ENCODE data around the gene SRD5A3. TPM values are rescaled to one million over a fixed set of nuclear protein-coding genes. Genes with fewer than 3 reads are reported as not detected.

SRD5A3 gene
- total and polyA plus RNA-seq, 2 donors (not counting 3 experiments of a cell fraction or from before 2014, with no cell fraction given), result 23.6 to 24.3 TPM

- no peaks in the 10 kb centered on the region for H4K20me1 ChIP-seq (replicated peaks; ENCODE audit: control insufficient read depth, extremely low read depth, insufficient read depth, low read length)
- ChIA-PET POLR2A (no interaction called here), CTCF (interaction anchor here (1.0 to 2.4 kb wide), 3 partner anchors 19 to 356 kb away, joined by 3 to 11 read pairs (median 10); partner anchors contain the start of gene SRD5A3)
- no peak overlapping the region for H3K4me2 ChIP-seq (ENCODE audit: insufficient read depth, low read length)
- DNase-seq (ENCODE audit: low read depth, low spot score) (no peak), FAIRE-seq (no peak)
- H2AFZ ChIP-seq (ENCODE audit: low read depth, low read length), result no peak overlapping the region
- no TSS peak for BruUV-seq (replicated peaks)
- H3K79me2 ChIP-seq (ENCODE audit: control insufficient read depth, insufficient read depth, low read length), result no peaks in the 10 kb centered on the region
- no peaks in the 10 kb centered on the region for H3K9me3 ChIP-seq (replicated peaks; ENCODE audit: control insufficient read depth, insufficient read depth, low read length)
- no peak overlapping the region for H3K27ac ChIP-seq (ENCODE audit: insufficient read depth, low read depth, low read length)
- H3K36me3 ChIP-seq (ENCODE audit: control insufficient read depth in 2 of 2, extremely low read depth in 1 of 2, insufficient read depth in 2 of 2, low read length in 2 of 2), result no peaks in the 10 kb centered on the region
- dilution Hi-C loops (cut with MboI; ENCODE audit: extremely low pct_ligation_motif_present, low sequenced_read_pairs), result no loop called here
- H3K9me1 ChIP-seq (replicated peaks; ENCODE audit: control insufficient read depth, extremely low read depth, insufficient read depth, low read length), result no peaks in the 10 kb centered on the region
- TF ChIP-seq CTCF (IDR thresholded peaks at IDR 0.05; ENCODE audit: extremely low read depth in 1 of 2, insufficient read depth in 1 of 2, low read depth in 1 of 2, low read length in 2 of 2) (no peak), FOS (IDR thresholded peaks at IDR 0.05; ENCODE audit: borderline replicate concordance, insufficient read depth, low read length) (no peak)
- H3K9ac ChIP-seq (replicated peaks; ENCODE audit: extremely low read depth, insufficient read depth, low read length), result no peak overlapping the region
- intact Hi-C loops (cut with micrococcal nuclease), result no loop called here
- no peaks in the 10 kb centered on the region for H3K27me3 ChIP-seq (ENCODE audit: control insufficient read depth in 2 of 2, insufficient read depth in 2 of 2, low read length in 2 of 2)
- H3K4me1 ChIP-seq (ENCODE audit: control insufficient read depth, extremely low read depth, insufficient read depth, low read length), result peaks cover 39% of the 10 kb centered on the region
- no peak overlapping the region for H3K4me3 ChIP-seq (replicated peaks in 1 of 3; ENCODE audit: insufficient read depth in 1 of 3, low read depth in 1 of 3, low read length in 3 of 3)
These were observed 19.4 kb upstream of the SRD5A3 start for GRCh38 chr4:55326629-55327028.

- no peak for DNase-seq (ENCODE audit: low read depth, low spot score)
- Histone ChIP-seq H3K4me3 (replicated peaks in 1 of 3; ENCODE audit: insufficient read depth in 1 of 3, low read depth in 1 of 3, low read length in 3 of 3) (no peak overlapping the region), H3K9me1 (replicated peaks; ENCODE audit: control insufficient read depth, extremely low read depth, insufficient read depth, low read length) (no peaks in the 10 kb centered on the region), H3K9me3 (replicated peaks; ENCODE audit: control insufficient read depth, insufficient read depth, low read length) (no peaks in the 10 kb centered on the region), H3K27me3 (ENCODE audit: control insufficient read depth in 2 of 2, insufficient read depth in 2 of 2, low read length in 2 of 2) (no peaks in the 10 kb centered on the region), H3K4me2 (ENCODE audit: insufficient read depth, low read length) (no peak overlapping the region), H3K36me3 (ENCODE audit: control insufficient read depth in 2 of 2, extremely low read depth in 1 of 2, insufficient read depth in 2 of 2, low read length in 2 of 2) (no peaks in the 10 kb centered on the region), H3K4me1 (ENCODE audit: control insufficient read depth, extremely low read depth, insufficient read depth, low read length) (peaks cover 19% of the 10 kb centered on the region), H4K20me1 (replicated peaks; ENCODE audit: control insufficient read depth, extremely low read depth, insufficient read depth, low read length) (no peaks in the 10 kb centered on the region), H3K79me2 (ENCODE audit: control insufficient read depth, insufficient read depth, low read length) (no peaks in the 10 kb centered on the region), H3K9ac (replicated peaks; ENCODE audit: extremely low read depth, insufficient read depth, low read length) (no peak overlapping the region), H2AFZ (ENCODE audit: low read depth, low read length) (no peak overlapping the region), H3K27ac (ENCODE audit: insufficient read depth, low read depth, low read length) (no peak overlapping the region)
- ChIA-PET POLR2A (no interaction called here), CTCF (interaction anchor here (1.2 kb wide), 1 partner anchor 358 kb away, joined by 3 read pairs; no protein-coding TSS in a partner anchor)
- FAIRE-seq, result no peak
- TF ChIP-seq POLR2AphosphoS5 (IDR thresholded peaks at IDR 0.05; ENCODE audit: insufficient read depth, low read depth, low read length), result no peak
- no peak for TF ChIP-seq POLR2A (IDR thresholded peaks at IDR 0.05; ENCODE audit: low read depth, low read length)
- no peak for TF ChIP-seq FOS (IDR thresholded peaks at IDR 0.05; ENCODE audit: borderline replicate concordance, insufficient read depth, low read length)
- TF ChIP-seq JUN (IDR thresholded peaks at IDR 0.05; ENCODE audit: borderline replicate concordance, insufficient read depth, insufficient read length, low read depth), result no peak
- no peak for TF ChIP-seq MAX (IDR thresholded peaks at IDR 0.05; ENCODE audit: insufficient read depth, insufficient read length)
- no peak for TF ChIP-seq CTCF (IDR thresholded peaks at IDR 0.05; ENCODE audit: extremely low read depth in 1 of 2, insufficient read depth in 1 of 2, low read depth in 1 of 2, low read length in 2 of 2)
- TF ChIP-seq MYC (IDR thresholded peaks at IDR 0.05; ENCODE audit: low read depth, low read length), result no peak
- TF ChIP-seq GATA2 (IDR thresholded peaks at IDR 0.05; ENCODE audit: insufficient read depth, insufficient read length, low read depth, low read length), result no peak
- no peak for TF ChIP-seq EZH2 (IDR thresholded peaks at IDR 0.05; ENCODE audit: borderline replicate concordance, low read depth, low read length, severe bottlenecking)
- no TSS peak for BruUV-seq (replicated peaks)
- dilution Hi-C loops (cut with MboI; ENCODE audit: extremely low pct_ligation_motif_present, low sequenced_read_pairs), result no loop called here
- intact Hi-C loops (cut with micrococcal nuclease), result no loop called here
These were observed 17.0 kb upstream of the SRD5A3 start for GRCh38 chr4:55329012-55329411.
